D721Med (cell line): ENCODE results near the gene EFNA5.
"Not testable (repeated sequence)": the region's sequence is repeated elsewhere in the genome, so short reads cannot be mapped to it uniquely, and the experiment has no call there.

Experiments
- DNase-seq: peaks from one replicate; pipeline ENCODE4 v3.0.0; 2011; ENCODE audit warnings: low spot score; ENCODE audit not compliant: insufficient read length
- FAIRE-seq: peaks from 2 replicates; lab custom pipeline; 2011; peaks lifted over from hg19 to GRCh38; lab: Jason Lieb, UNC
- TF ChIP-seq, protein P1 (sequence below): IDR thresholded peaks from 2 replicates; pipeline ENCODE4 v1.5.1; 2012; ENCODE audit warnings: mild to moderate bottlenecking, control low read depth; ENCODE audit not compliant: insufficient read depth; ENCODE audit errors: missing control alignments

Gene EFNA5

DNA sequence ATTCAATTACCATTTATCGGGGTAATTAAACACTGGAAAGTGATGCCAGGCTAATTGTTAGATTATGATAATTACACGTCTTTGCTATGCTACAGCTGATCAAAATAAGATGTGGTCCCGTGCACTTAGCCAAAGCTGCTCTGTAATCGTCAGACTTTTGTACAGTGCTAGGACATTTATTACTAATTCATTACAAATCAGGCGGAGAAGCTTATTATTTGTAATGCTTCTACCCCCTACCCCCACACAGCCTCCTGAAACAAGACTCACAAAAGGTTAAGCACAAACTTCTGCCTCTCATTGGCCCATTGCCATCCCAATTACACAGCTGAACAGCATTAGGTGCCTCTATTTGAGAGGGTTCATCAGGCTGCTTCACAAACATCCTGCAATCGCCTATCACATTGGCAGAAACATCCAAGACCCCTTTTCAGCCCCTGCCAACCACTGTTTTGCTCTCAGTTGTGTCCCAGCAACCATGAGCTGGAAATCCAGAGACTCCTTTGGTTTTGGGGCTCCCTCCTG is 232.7 kb downstream of the EFNA5 start:
- DNase-seq: no peak
- FAIRE-seq: no peak
- TF ChIP-seq, protein P1, sequence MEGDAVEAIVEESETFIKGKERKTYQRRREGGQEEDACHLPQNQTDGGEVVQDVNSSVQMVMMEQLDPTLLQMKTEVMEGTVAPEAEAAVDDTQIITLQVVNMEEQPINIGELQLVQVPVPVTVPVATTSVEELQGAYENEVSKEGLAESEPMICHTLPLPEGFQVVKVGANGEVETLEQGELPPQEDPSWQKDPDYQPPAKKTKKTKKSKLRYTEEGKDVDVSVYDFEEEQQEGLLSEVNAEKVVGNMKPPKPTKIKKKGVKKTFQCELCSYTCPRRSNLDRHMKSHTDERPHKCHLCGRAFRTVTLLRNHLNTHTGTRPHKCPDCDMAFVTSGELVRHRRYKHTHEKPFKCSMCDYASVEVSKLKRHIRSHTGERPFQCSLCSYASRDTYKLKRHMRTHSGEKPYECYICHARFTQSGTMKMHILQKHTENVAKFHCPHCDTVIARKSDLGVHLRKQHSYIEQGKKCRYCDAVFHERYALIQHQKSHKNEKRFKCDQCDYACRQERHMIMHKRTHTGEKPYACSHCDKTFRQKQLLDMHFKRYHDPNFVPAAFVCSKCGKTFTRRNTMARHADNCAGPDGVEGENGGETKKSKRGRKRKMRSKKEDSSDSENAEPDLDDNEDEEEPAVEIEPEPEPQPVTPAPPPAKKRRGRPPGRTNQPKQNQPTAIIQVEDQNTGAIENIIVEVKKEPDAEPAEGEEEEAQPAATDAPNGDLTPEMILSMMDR: no peak

DNA sequence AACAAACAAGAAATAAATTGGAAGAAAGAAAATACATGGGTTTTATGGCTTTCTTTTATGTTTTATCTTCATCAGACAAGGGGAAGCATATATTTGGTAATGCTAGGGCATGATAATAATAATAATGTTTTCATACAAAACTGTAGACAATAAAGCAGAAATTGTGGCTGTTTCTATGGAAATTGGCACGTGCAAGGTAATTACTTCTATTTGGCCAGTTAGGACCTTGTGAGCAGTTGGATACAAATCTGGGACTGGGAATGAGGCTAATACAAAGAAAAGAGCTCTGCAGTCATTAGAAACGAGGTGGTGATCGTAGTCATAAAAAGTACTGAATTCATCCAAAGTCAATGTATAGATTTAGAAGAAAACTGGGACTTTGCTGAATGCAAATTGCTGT is 233.6 kb downstream of the EFNA5 start:
- DNase-seq: no peak
- no peak for FAIRE-seq
- TF ChIP-seq, protein P1: no peak

DNA sequence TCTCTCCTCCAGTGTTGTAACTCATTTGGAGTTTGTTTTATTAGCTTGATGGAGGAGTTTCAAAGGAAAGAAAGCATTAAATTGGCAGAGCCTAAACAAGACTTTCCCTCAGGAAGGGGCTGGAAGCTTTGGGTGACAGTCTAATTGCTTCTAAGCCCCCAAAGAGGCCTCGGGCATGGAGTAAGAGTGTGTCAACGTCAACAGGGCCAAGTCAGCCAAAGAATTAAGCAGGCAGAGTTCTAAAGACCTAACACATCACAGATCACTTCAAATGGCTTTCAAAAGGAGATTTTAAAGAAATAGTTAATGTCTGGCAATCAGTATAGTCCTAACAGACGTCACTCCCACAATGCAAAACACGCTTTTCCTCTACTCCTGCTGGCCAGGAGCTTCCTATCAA is 234.5 kb downstream of the EFNA5 start:
- no peak for FAIRE-seq
- DNase-seq: no peak
- TF ChIP-seq, protein P1: no peak

DNA sequence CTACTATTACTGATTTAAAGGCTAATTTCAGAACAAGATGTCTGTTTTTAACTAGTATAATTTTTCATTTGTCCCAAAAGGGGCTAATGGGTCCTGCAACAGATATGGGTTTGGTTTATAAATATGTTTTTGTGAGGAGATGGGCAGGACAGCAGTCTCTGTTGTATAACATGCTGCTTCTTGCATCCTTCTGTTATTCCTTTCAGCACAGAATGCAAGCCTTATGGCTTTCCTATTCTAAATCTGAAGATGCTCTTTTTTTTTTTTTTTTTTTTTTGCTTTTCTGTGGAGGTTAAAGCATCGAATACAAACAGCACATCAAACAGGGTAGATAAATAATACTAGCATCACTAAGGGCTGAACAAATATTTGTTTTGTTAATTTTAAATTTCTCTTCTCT is 235.7 kb downstream of the EFNA5 start:
- TF ChIP-seq, protein P1: no peak
- no peak for FAIRE-seq
- no peak for DNase-seq

DNA sequence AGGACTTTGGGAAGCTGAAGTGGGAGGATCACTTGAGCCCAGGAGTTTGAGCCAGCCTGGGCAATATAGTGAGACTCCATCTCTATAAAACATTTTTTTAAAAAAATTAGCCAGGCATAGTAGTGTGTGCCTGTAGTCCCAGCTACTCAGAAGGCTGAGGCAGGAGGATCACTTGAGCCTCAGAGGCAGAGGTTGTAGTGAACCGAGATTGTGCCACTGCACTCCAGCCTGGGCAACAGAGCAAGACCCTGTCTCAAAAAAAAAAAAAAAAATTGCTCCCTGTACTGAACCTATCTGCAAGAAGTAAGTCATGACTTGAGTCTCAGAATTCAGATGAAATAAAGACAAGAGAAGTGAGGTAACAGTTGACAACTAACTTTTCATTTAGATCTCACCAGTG is 237.1 kb downstream of the EFNA5 start:
- not testable (repeated sequence) for FAIRE-seq, DNase-seq

DNA sequence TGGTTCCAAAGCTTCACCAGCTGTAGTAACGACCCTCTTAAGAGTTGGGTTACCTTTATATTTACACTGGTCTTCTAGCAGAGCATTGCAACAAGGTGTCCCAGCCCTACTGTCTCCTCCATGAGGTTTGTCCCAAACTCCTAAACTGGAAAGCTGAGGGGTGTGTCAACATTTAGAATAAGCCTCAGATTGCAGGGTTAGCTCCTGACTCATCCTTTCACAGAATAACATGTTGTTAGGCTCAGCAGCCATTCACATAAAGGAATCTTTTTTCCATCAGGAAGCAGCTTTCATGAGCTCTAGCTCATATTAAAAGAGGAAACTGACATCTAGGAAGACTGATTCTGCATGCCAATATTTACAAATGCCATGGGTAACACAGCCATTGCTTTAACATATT is 238.7 kb downstream of the EFNA5 start:
- TF ChIP-seq, protein P1: no peak
- FAIRE-seq: no peak
- DNase-seq: no peak

DNA sequence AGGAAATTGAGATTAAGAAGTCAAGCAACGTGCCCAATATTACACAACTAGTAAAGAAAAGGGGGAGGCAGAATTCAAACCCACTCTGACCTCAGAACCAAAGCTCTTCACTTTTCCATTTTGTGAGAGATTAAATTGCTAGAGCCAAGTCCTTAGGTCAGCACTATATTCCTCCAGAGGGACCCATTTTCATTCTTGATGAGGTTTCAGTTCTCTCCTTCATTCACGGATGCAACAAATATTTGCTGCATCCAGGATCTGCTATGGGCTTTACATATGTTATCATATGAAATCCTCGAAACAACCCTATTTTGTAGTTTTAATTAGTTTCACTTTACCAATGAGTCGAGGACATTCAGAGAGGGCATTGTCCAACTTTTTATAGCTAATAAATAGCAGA is 239.2 kb downstream of the EFNA5 start:
- TF ChIP-seq, protein P1: no peak
- DNase-seq (no peak), FAIRE-seq (no peak)
